Occipital lobe (tissue), 2 donors: ENCODE results near the gene SMAD9. TPM values are rescaled to one million over a fixed set of nuclear protein-coding genes. Genes with fewer than 3 reads are reported as not detected.

Experiments used
- DNase-seq: peaks from one replicate; lab custom pipeline; 2025; lab: John Stamatoyannopoulos, UW
- total RNA-seq: library from RNA; depleted of rRNA; stranded (reverse); fragments of >200 nt; gene quantifications from one replicate; pipeline ENCODE4 v1.2.3, GENCODE V29; 2014

SMAD9 gene
- total RNA-seq, 1 donor from 2014 or later: 20.1 TPM

- no peak for DNase-seq
Measured at GRCh38 chr13:36817996-36818803, 101.8 kb downstream of the SMAD9 start.

GRCh38 chr13:36815062-36815461, 105.0 kb downstream of the SMAD9 start:
- no peak for DNase-seq

- DNase-seq: no peak
Measured at GRCh38 chr13:36814465-36814864, 105.6 kb downstream of the SMAD9 start.

GRCh38 chr13:36813225-36813624, 106.8 kb downstream of the SMAD9 start:
- no peak for DNase-seq

GRCh38 chr13:36807616-36808015, 112.4 kb downstream of the SMAD9 start:
- no peak for DNase-seq

- no peak for DNase-seq
Measured at GRCh38 chr13:36806102-36806501, 113.9 kb downstream of the SMAD9 start.

- DNase-seq: no peak
Measured at GRCh38 chr13:36804588-36804987, 115.5 kb downstream of the SMAD9 start.

GRCh38 chr13:36801035-36801434, 119.0 kb downstream of the SMAD9 start:
- no peak for DNase-seq

GRCh38 chr13:36796052-36796451, 124.0 kb downstream of the SMAD9 start:
- no peak for DNase-seq

- DNase-seq: no peak
Measured at GRCh38 chr13:36795463-36795862, 124.6 kb downstream of the SMAD9 start.

Other genes starting within 250 kb of the SMAD9 start
- 3.7 TPM for gene SERTM1, start 246.2 kb downstream of the SMAD9 start, total RNA-seq
- gene RFXAP, start 101.0 kb downstream of the SMAD9 start, total RNA-seq: 9.2 TPM
- 20.4 TPM for gene ALG5, start 79.1 kb upstream of the SMAD9 start, total RNA-seq
- 38.2 TPM for gene EXOSC8, start 80.5 kb upstream of the SMAD9 start, total RNA-seq
- 88.6 TPM for gene SUPT20H, start 139.4 kb upstream of the SMAD9 start, total RNA-seq
- gene CSNK1A1L, start 185.4 kb upstream of the SMAD9 start, total RNA-seq: not detected